Left forelimb (tissue), 1 donor: ENCODE results near the gene ELAC2.
A peak's percentile ranks its signal among the peaks of the same experiment; 100 is the strongest.

Source experiments
- DNase-seq: peaks from one replicate; pipeline ENCODE4 v3.0.0-alpha.2; 2018; ENCODE audit warnings: low spot score

The ELAC2 gene

GRCh38 chr17:13016881-13017654 lies 759 bp downstream of the ELAC2 start:
- no peak for DNase-seq

DNA sequence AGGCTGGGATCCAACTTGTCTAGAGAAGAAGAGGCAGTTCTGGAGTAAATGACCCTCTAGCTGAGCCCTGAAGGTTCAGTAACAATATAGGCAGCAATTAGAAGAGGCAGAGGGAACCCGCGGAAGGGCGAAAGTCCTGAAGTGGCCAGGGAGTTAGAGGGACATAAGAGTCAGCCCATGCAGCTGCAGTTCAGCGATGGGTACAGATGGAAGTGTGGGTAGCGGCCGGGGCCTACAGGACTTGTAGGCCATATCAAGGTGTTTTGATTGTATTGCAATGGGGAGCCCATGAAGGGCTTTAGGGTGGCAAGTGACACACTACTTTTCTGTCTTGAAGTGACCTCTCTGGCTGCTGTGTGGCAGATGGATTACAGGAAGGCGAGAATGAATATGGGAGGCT lies 3.0 kb downstream of the ELAC2 start:
- DNase-seq: no peak

DNA sequence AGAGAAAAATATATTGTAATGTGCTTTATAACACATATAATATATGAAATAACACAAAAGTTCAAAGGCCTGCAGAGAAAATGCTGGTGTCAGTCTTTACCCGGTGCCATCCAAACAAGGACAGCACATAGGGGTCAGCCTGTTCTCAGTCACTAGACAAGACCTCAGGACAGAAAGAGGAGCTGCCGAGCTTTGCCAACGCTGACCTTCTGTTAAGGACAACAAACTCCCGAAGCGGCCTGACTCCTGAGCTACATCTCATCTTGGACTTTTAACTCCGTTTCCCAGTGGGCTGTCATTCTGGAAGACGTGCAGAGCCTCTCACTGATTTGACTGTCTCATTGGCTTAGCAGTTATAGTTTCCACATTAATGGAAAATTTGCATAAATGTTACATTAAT lies 6.9 kb downstream of the ELAC2 start:
- no peak for DNase-seq

- DNase-seq: peak; percentile 31
Measured at GRCh38 chr17:13008461-13008860, 9.4 kb downstream of the ELAC2 start.

DNA sequence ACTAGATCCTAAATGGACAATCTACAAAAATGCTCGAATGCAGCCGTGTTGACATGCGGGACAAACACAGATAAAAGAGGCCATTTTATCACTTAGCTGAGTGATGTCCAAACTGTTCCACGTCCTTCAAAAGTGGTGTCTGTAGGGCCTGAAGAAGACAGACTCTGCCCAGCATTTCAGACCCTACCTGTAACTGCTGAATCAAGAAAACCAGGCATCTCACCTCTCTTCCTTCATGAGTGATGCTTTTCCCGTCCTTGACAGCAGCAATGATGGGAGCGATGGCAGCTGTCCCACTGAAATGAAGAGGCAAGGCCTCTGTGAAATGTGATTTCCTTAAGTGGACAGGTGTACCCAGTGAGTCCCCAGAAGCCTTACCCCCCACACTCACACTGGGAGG lies 12.3 kb downstream of the ELAC2 start:
- no peak for DNase-seq

- DNase-seq: no peak
Measured at GRCh38 chr17:13004336-13004735, 13.5 kb downstream of the ELAC2 start.

DNA sequence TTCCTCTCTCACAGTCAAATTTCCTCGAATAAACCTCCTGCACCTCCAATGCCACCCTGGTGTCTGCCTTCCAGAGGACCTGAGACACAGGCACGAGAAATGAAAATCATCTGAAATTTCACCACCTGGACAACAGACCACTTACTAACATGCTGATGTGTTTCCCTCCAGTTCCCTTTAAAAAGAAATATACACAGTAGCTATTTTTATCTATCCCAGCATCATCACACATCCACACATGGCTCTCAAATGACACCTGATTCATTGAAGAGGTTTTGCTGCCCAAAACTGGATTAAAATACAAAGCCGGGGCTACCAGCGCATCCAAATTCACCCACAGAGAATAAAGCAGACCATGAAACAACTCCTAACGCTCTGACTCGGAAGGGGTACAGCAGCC lies 13.9 kb downstream of the ELAC2 start:
- no peak for DNase-seq

DNA sequence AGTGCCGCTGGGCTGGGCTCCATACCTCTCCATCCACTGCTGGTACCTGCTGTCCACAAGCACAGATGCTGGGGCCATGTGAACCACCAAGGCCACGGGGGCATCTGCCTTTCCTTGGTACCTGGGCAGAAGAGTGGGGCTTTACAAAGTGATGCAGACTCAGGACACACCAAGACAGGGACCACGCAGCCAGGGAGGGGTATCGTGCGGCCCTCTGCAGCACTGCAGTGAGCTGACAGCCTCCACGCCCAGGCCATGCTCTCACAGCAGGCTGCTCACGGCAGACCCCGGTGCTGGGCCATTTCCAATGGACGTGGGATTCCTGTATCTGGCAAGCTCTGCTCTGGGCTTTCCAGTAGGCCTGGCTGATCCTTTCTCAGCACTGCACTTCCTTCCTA lies 14.4 kb downstream of the ELAC2 start:
- DNase-seq: no peak

GRCh38 chr17:13002761-13003453 lies 14.9 kb downstream of the ELAC2 start:
- peak; percentile 82 for DNase-seq

DNA sequence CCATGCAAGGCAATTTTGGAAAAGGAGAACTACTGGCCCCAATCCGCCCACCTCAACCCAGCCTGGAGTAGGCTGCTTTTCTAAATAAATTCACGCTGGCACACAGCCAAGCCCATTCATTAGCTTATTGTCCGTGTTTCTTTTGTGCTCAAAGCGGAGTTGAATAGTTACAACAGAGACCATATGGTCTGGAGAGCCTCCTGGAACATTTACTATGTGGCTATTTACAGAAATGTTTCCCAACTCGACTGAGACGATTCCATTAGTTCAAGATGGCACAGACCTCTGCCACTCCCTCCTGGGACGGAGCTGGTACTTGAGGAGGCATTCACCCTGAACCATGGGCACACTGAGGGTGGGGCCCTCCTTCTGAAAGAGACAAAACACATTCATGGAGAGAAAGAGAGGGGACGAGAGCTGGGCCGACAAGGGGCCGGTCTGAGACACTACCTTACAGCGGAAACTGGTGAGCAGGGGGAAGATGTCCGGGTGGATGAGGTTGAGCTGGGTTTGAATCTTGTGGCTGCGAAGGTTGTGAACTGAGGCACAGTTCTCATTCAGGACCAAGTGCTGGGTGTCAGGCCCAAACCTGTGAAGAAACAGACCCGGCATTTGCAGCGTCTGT lies 15.7 kb downstream of the ELAC2 start:
- DNase-seq: peak; percentile 14

GRCh38 chr17:13000561-13000960 lies 17.3 kb downstream of the ELAC2 start:
- no peak for DNase-seq

DNA sequence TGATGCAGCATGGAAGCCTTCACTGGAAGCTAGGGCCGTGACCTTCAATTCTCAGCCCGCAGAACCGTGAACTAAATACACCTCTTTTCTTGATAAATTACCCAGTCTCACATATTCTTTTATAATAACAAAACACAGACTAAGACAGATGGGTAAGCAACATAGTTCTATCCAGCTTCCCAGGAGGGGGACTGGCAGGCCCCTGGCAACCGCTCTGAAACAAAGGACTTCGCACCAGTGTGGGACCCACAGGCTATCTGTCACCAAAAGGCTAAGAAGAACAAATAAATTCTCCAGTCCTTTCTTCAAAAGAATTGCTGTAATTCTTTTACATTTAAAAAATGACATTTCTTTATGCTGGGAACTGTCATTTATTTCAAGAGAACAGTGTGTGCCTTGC lies 19.0 kb downstream of the ELAC2 start:
- DNase-seq: no peak

GRCh38 chr17:12998461-12998860 lies 19.4 kb downstream of the ELAC2 start:
- no peak for DNase-seq

DNA sequence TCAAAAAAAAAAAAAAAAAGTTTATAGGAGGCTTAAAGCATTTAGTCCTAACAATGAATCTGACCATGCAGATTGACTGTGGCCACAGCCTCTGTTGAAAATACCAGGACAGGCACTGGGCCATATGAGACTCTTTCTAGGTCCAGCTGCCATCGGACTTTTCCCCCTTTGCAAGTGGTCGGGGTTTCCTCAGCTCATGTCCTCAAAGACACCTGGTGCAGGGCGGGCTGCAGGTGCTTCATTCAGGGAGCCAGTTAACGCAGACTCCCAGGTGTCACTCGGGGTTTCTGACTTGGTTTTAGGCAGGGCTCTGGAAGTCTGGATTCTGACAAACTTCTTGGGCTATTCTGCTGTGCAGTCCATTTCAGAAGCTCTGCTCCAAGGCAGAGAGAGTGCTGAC lies 20.9 kb downstream of the ELAC2 start:
- DNase-seq: peak; percentile 42

GRCh38 chr17:12996357-12996756 lies 21.5 kb downstream of the ELAC2 start:
- peak; percentile 26 for DNase-seq

- peak; percentile 49 for DNase-seq
Measured at GRCh38 chr17:12995896-12996295, 21.9 kb downstream of the ELAC2 start.

- DNase-seq: peak; percentile 45
Measured at GRCh38 chr17:12995106-12995895, 22.5 kb downstream of the ELAC2 start.

GRCh38 chr17:12994341-12995074 lies 23.3 kb downstream of the ELAC2 start:
- peak; percentile 34 for DNase-seq

DNA sequence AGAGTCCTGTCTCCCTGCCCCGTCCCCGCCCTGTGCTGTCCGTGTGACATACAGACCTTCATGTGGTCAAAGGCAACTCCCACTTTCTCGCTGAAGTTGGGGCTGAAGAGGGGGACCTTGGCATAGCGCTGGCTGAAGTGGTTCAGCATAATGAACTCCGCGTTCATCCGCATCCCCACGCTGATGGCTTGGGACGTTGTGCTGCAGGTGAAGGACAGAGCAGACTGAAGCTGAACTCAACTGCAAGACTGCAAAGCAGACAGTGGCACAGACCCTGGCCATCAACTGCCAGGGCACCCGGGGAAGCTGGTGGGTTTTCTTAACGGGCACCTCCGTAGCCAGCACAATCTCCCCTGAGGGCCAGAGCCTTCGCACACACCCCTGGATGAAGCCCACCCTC lies 24.2 kb downstream of the ELAC2 start:
- peak; percentile 49 for DNase-seq

GRCh38 chr17:12992676-12993075 lies 25.2 kb downstream of the ELAC2 start:
- DNase-seq: no peak

- DNase-seq: peak; percentile 49
Measured at GRCh38 chr17:12990926-12991325, 26.9 kb downstream of the ELAC2 start.
